ENCODE results near the gene NFRKB.
"Not testable (repeated sequence)": the region's sequence is repeated elsewhere in the genome, so short reads cannot be mapped to it uniquely, and the experiment has no call there.

The NFRKB gene

GRCh38 chr11:129894278-129895125 is 876 bp downstream of the NFRKB start:
- TF ChIP-seq CTCF (IDR thresholded peaks at IDR 0.05; ENCODE audit: extremely low read depth, missing control alignments) = no peak
- no peak for DNase-seq (ENCODE audit: low spot score)

GRCh38 chr11:129888451-129888850 is 6.9 kb downstream of the NFRKB start:
- no peak for DNase-seq (ENCODE audit: low spot score)
- no peak for TF ChIP-seq CTCF (IDR thresholded peaks at IDR 0.05; ENCODE audit: extremely low read depth, missing control alignments)

GRCh38 chr11:129885381-129885780 is 10.0 kb downstream of the NFRKB start:
- no peak for DNase-seq (ENCODE audit: low spot score)
- TF ChIP-seq CTCF (IDR thresholded peaks at IDR 0.05; ENCODE audit: extremely low read depth, missing control alignments) = no peak

- no peak for TF ChIP-seq CTCF (IDR thresholded peaks at IDR 0.05; ENCODE audit: extremely low read depth, missing control alignments)
- DNase-seq (ENCODE audit: low spot score) = no peak
These were observed 10.8 kb downstream of the NFRKB start for GRCh38 chr11:129884581-129884980.

GRCh38 chr11:129881570-129882170 is 13.7 kb downstream of the NFRKB start:
- TF ChIP-seq CTCF (IDR thresholded peaks at IDR 0.05; ENCODE audit: extremely low read depth, missing control alignments) = no peak
- peak; percentile 40 for DNase-seq (ENCODE audit: low spot score)

GRCh38 chr11:129880311-129880710 is 15.1 kb downstream of the NFRKB start:
- TF ChIP-seq CTCF (IDR thresholded peaks at IDR 0.05; ENCODE audit: extremely low read depth, missing control alignments) = no peak
- DNase-seq (ENCODE audit: low spot score) = no peak

GRCh38 chr11:129871914-129872313 is 23.5 kb downstream of the NFRKB start:
- TF ChIP-seq CTCF (IDR thresholded peaks at IDR 0.05; ENCODE audit: extremely low read depth, missing control alignments) = no peak
- no peak for DNase-seq (ENCODE audit: low spot score)

- DNase-seq (ENCODE audit: low spot score) = not testable (repeated sequence)
These were observed 26.8 kb downstream of the NFRKB start for GRCh38 chr11:129868626-129869025.
